NCI-H1436 (cell line): ENCODE measurements around the gene MAEA.
"Not testable (repeated sequence)": the region's sequence is repeated elsewhere in the genome, so short reads cannot be mapped to it uniquely, and the experiment has no call there.

Source experiments
- DNase-seq: peaks from one replicate; lab custom pipeline; 2025; lab: John Stamatoyannopoulos, UW

Gene MAEA

GRCh38 chr4:1279253-1279652, 10.4 kb upstream of the MAEA start:
- DNase-seq = no peak

GRCh38 chr4:1283711-1284110, 6.0 kb upstream of the MAEA start:
- no peak for DNase-seq

GRCh38 chr4:1285151-1285789, 4.4 kb upstream of the MAEA start:
- no peak for DNase-seq

GRCh38 chr4:1285790-1286553, 3.7 kb upstream of the MAEA start:
- no peak for DNase-seq

- DNase-seq = no peak
These were observed 905 bp upstream of the MAEA start for GRCh38 chr4:1288786-1289185.

GRCh38 chr4:1290165-1290977, 680 bp downstream of the MAEA start:
- DNase-seq = no peak

- no peak for DNase-seq
These were observed 1.4 kb downstream of the MAEA start for GRCh38 chr4:1291091-1291490.

- no peak for DNase-seq
These were observed 2.5 kb downstream of the MAEA start for GRCh38 chr4:1291996-1292702.

- DNase-seq = not testable (repeated sequence)
These were observed 3.0 kb downstream of the MAEA start for GRCh38 chr4:1292703-1293011.

GRCh38 chr4:1293531-1293941, 3.8 kb downstream of the MAEA start:
- DNase-seq = no peak

- no peak for DNase-seq
These were observed 4.3 kb downstream of the MAEA start for GRCh38 chr4:1293991-1294390.

- no peak for DNase-seq
These were observed 4.7 kb downstream of the MAEA start for GRCh38 chr4:1294424-1294823.

GRCh38 chr4:1294891-1295290, 5.2 kb downstream of the MAEA start:
- DNase-seq = no peak

- DNase-seq = no peak
These were observed 5.8 kb downstream of the MAEA start for GRCh38 chr4:1295405-1296055.

- DNase-seq = no peak
These were observed 6.8 kb downstream of the MAEA start for GRCh38 chr4:1296324-1297022.

GRCh38 chr4:1297023-1297395, 7.3 kb downstream of the MAEA start:
- no peak for DNase-seq

GRCh38 chr4:1297456-1298325, 8.0 kb downstream of the MAEA start:
- DNase-seq = no peak

GRCh38 chr4:1298461-1298860, 8.8 kb downstream of the MAEA start:
- no peak for DNase-seq

GRCh38 chr4:1299301-1299860, 9.7 kb downstream of the MAEA start:
- DNase-seq = no peak
